HG03175 (cell line): Measurements from ENCODE around the gene SOST.

Experiments used
- ATAC-seq: cut with Tn5 transposase; IDR thresholded peaks from one replicate; pipeline ENCODE4 v1.9.1; 2021; ENCODE audit warnings: mild to moderate bottlenecking, moderate library complexity; ENCODE audit not compliant: unreplicated experiment

SOST gene

GRCh38 chr17:43745541-43745940 lies 13.1 kb downstream of the SOST start:
- ATAC-seq, result no peak

GRCh38 chr17:43741636-43742035 lies 17.0 kb downstream of the SOST start:
- ATAC-seq, result no peak

GRCh38 chr17:43740541-43740940 lies 18.1 kb downstream of the SOST start:
- no peak for ATAC-seq

- no peak for ATAC-seq
Measured at GRCh38 chr17:43737722-43738121, 20.9 kb downstream of the SOST start.

- ATAC-seq, result no peak
Measured at GRCh38 chr17:43736389-43736788, 22.2 kb downstream of the SOST start.

GRCh38 chr17:43734376-43734775 lies 24.2 kb downstream of the SOST start:
- no peak for ATAC-seq

GRCh38 chr17:43733956-43734355 lies 24.6 kb downstream of the SOST start:
- ATAC-seq, result no peak

- ATAC-seq, result no peak
Measured at GRCh38 chr17:43732958-43733357, 25.6 kb downstream of the SOST start.

GRCh38 chr17:43728081-43728480 lies 30.5 kb downstream of the SOST start:
- no peak for ATAC-seq

GRCh38 chr17:43723697-43724359 lies 34.8 kb downstream of the SOST start:
- ATAC-seq, result no peak

GRCh38 chr17:43722870-43723665 lies 35.5 kb downstream of the SOST start:
- ATAC-seq, result no peak

GRCh38 chr17:43722269-43722619 lies 36.3 kb downstream of the SOST start:
- ATAC-seq, result no peak

GRCh38 chr17:43721537-43722268 lies 36.9 kb downstream of the SOST start:
- ATAC-seq, result no peak

- peak; percentile 79 for ATAC-seq
Measured at GRCh38 chr17:43720311-43721060, 38.1 kb downstream of the SOST start.

GRCh38 chr17:43719578-43719977 lies 39.0 kb downstream of the SOST start:
- ATAC-seq, result no peak

- ATAC-seq, result no peak
Measured at GRCh38 chr17:43718544-43718943, 40.0 kb downstream of the SOST start.

GRCh38 chr17:43717913-43718312 lies 40.7 kb downstream of the SOST start:
- no peak for ATAC-seq

- no peak for ATAC-seq
Measured at GRCh38 chr17:43714465-43715149, 44.0 kb downstream of the SOST start.

- ATAC-seq, result no peak
Measured at GRCh38 chr17:43713494-43714162, 45.0 kb downstream of the SOST start.

GRCh38 chr17:43712397-43712796 lies 46.2 kb downstream of the SOST start:
- no peak for ATAC-seq
